ENCODE results near the gene GNAI3.

The GNAI3 gene

GRCh38 chr1:109579491-109579890, 31.1 kb downstream of the GNAI3 start:
- H3K36me3 Mint-ChIP-seq, result peaks cover 14 to 47% of the 10 kb centered on the region in 2 donors
- no peak overlapping the region for H3K4me3 Mint-ChIP-seq
- DNase-seq, result no peak
- H3K9me3 Mint-ChIP-seq, result no peaks in the 10 kb centered on the region
- H3K27ac Mint-ChIP-seq, result no peak overlapping the region
- no peaks in the 10 kb centered on the region for H3K27me3 Mint-ChIP-seq
- no peak for ATAC-seq (replicated peaks)
- H3K4me1 Mint-ChIP-seq, result peaks cover 2 to 12% of the 10 kb centered on the region in 2 donors

- no peaks in the 10 kb centered on the region for H3K27me3 Mint-ChIP-seq
- no peaks in the 10 kb centered on the region for H3K9me3 Mint-ChIP-seq
- H3K27ac Mint-ChIP-seq, result no peak overlapping the region
- no peak overlapping the region for H3K4me3 Mint-ChIP-seq
- H3K4me1 Mint-ChIP-seq, result no peaks in the 10 kb centered on the region
- H3K36me3 Mint-ChIP-seq, result peaks cover 24 to 43% of the 10 kb centered on the region in 2 donors
- ATAC-seq (replicated peaks) (no peak), DNase-seq (no peak)
These were observed 33.6 kb downstream of the GNAI3 start for GRCh38 chr1:109582021-109582420.

DNA sequence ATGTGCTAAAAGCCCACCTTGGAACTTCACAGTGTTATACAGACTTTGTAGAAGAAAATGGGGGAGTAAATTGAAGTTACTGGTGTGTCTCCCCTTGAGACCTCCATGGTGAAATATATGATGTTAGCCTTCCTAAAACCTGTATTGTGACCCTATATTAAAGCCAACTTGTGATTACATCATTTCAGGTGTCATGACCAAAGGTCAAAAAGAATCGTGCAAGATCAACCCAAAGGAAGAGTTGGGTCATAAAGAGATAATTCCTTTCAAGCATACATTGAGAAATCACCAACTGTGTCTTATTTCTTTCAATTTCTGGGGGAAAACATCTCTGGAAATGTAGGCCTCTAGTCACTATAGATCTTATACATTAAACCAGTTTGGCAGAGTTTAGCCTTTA, 36.4 kb downstream of the GNAI3 start:
- Mint-ChIP-seq H3K36me3 (peaks cover 39 to 50% of the 10 kb centered on the region in 2 donors), H3K4me3 (no peak overlapping the region), H3K27me3 (no peaks in the 10 kb centered on the region)

GRCh38 chr1:109586055-109586454, 37.6 kb downstream of the GNAI3 start:
- H3K9me3 Mint-ChIP-seq, result no peaks in the 10 kb centered on the region
- no peak overlapping the region for H3K27ac Mint-ChIP-seq
- H3K4me1 Mint-ChIP-seq, result no peaks in the 10 kb centered on the region
- no peaks in the 10 kb centered on the region for H3K27me3 Mint-ChIP-seq
- H3K36me3 Mint-ChIP-seq, result peaks cover 41 to 46% of the 10 kb centered on the region in 2 donors
- no peak for ATAC-seq (replicated peaks)
- no peak for DNase-seq
- H3K4me3 Mint-ChIP-seq, result no peak overlapping the region

More for the DNA sequence above, 36.4 kb downstream of the GNAI3 start:
- no peak for ATAC-seq (replicated peaks)
- no peak for DNase-seq
- Mint-ChIP-seq H3K4me1 (no peaks in the 10 kb centered on the region), H3K27ac (no peak overlapping the region), H3K9me3 (no peaks in the 10 kb centered on the region)

GRCh38 chr1:109589177-109589576, 40.8 kb downstream of the GNAI3 start:
- no peak overlapping the region for H3K27ac Mint-ChIP-seq
- H3K36me3 Mint-ChIP-seq, result peaks cover 44 to 52% of the 10 kb centered on the region in 2 donors
- H3K4me3 Mint-ChIP-seq, result no peak overlapping the region
- ATAC-seq (replicated peaks) (no peak), DNase-seq (no peak)
- no peaks in the 10 kb centered on the region for H3K27me3 Mint-ChIP-seq
- no peaks in the 10 kb centered on the region for H3K4me1 Mint-ChIP-seq
- H3K9me3 Mint-ChIP-seq, result no peaks in the 10 kb centered on the region

DNA sequence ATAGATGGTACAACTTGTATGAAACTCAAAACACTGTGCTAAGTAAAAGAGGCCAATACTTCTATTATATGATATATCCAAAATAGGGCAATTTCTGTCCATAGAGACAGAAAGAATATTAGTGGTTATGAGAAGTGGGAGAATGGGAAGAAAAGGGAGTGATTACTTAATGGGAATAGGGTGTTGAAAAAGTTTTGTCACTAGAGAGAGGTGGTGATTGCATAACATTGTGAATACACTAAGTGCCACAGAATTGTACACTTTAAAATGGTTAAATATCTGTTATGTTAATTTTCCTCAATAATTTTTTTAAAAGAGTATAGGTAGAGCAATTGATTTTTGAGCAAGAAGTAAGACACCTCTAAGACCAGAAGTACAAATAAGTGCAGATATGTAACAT, 41.3 kb downstream of the GNAI3 start:
- Mint-ChIP-seq H3K4me1 (no peaks in the 10 kb centered on the region), H3K27ac (no peak overlapping the region), H3K4me3 (no peak overlapping the region), H3K36me3 (peaks cover 40 to 48% of the 10 kb centered on the region in 2 donors), H3K9me3 (no peaks in the 10 kb centered on the region), H3K27me3 (no peaks in the 10 kb centered on the region)
- ATAC-seq (replicated peaks) (no peak), DNase-seq (no peak)

DNA sequence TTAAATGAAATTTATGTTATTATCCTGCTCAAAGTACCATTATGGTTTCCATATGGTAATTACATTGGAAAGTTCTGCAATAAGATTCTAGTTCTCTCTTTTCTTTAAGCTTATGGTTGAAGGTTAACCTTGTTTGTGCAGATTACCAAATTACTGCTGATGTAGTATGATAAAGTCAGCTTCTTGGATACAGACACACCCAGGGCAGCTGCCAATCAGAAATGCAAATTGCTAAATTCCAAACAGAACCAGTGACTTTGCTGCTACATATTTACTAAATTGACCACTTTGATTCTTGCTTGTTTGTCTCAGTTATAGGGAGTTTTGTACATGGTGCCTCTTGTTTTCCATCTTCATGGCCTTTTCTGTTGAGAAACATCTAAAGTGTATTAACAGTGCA, 44.5 kb downstream of the GNAI3 start:
- Mint-ChIP-seq H3K27ac (no peak overlapping the region), H3K9me3 (no peaks in the 10 kb centered on the region), H3K4me1 (no peaks in the 10 kb centered on the region), H3K36me3 (peaks cover 29 to 44% of the 10 kb centered on the region in 2 donors), H3K4me3 (no peak overlapping the region), H3K27me3 (no peaks in the 10 kb centered on the region)
- no peak for DNase-seq
- no peak for ATAC-seq (replicated peaks)

GRCh38 chr1:109595531-109595930, 47.1 kb downstream of the GNAI3 start:
- H3K4me1 Mint-ChIP-seq, result no peaks in the 10 kb centered on the region

DNA sequence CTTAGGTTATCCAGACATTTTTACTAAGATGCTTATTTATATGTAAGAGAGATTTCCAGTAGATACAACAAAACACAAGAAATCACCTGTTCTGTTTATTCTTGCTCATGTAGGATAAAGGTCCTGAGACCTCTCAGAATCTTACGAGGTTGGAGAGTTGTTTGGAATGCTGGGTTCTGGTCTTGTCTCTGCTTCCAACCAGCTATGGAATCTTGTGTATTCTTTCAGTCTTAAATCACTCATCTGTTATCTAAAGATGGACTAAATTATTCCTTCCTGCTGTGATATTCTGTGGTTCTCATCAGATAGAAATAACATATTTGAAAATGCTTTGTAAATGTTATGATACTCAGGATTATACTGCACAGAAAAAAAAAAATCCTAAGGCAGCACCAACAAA, 49.7 kb downstream of the GNAI3 start:
- no peak overlapping the region for H3K27ac Mint-ChIP-seq
- H3K4me1 Mint-ChIP-seq, result no peaks in the 10 kb centered on the region
- peaks cover 12 to 36% of the 10 kb centered on the region in 2 donors for H3K36me3 Mint-ChIP-seq
- H3K4me3 Mint-ChIP-seq, result no peak overlapping the region
- H3K9me3 Mint-ChIP-seq, result no peaks in the 10 kb centered on the region
- H3K27me3 Mint-ChIP-seq, result no peaks in the 10 kb centered on the region
- DNase-seq (no peak), ATAC-seq (replicated peaks) (no peak)

More at GRCh38 chr1:109595531-109595930, 47.1 kb downstream of the GNAI3 start:
- peaks cover 12 to 46% of the 10 kb centered on the region in 2 donors for H3K36me3 Mint-ChIP-seq
- ATAC-seq (replicated peaks) (no peak), DNase-seq (no peak)
- H3K4me3 Mint-ChIP-seq, result no peak overlapping the region
- H3K9me3 Mint-ChIP-seq, result no peaks in the 10 kb centered on the region
- no peaks in the 10 kb centered on the region for H3K27me3 Mint-ChIP-seq
- no peak overlapping the region for H3K27ac Mint-ChIP-seq

DNA sequence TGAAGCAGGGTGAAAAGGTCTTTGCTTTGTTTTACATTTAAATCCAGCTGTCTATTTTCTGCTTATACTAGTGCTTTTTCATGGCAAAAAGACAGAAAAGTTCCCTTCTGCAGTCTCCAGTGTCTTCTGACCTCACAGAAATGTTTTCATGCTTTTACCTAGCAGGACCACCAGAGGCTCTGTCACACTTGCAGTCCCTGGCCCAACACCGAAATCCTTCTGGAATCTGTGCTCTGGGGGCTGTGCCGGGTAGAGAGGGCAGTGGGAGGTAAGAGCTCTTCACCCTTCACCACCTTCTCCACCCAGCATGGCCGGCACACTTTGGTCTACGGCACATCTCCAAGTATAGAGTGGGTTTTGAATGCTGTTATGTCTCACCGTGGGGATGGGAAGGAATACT, 50.2 kb downstream of the GNAI3 start:
- Mint-ChIP-seq H3K4me3 (no peak overlapping the region), H3K9me3 (no peaks in the 10 kb centered on the region), H3K27me3 (no peaks in the 10 kb centered on the region), H3K4me1 (no peaks in the 10 kb centered on the region), H3K27ac (no peak overlapping the region), H3K36me3 (peaks cover 7 to 32% of the 10 kb centered on the region in 2 donors)
- ATAC-seq (replicated peaks) (no peak), DNase-seq (no peak)

DNA sequence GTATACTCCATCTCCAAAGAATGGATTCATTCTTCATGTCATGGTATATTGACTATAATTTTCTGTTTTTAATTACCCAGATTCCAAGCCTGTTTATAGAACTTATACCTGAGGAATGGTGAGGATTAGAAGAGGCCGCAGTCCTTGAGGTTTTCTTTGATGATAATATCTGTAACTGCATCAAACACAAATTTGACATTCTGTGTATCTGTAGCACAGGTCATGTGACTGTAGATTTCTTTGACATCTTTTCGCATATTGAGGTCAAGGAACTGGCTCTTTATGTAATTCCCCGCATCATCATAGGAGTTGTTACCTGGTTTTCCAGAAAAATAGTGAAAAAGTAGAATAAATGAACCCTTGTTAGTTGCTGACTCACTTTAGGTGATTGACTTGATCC, 54.8 kb downstream of the GNAI3 start:
- Mint-ChIP-seq H3K36me3 (peaks cover 6 to 17% of the 10 kb centered on the region in 2 donors), H3K9me3 (no peaks in the 10 kb centered on the region), H3K27me3 (no peaks in the 10 kb centered on the region), H3K4me1 (no peaks in the 10 kb centered on the region), H3K27ac (no peak overlapping the region), H3K4me3 (no peak overlapping the region)
- ATAC-seq (replicated peaks) (no peak), DNase-seq (no peak)

- no peak overlapping the region for H3K4me3 Mint-ChIP-seq
- DNase-seq (no peak), ATAC-seq (replicated peaks) (no peak)
- no peaks in the 10 kb centered on the region for H3K27me3 Mint-ChIP-seq
- H3K27ac Mint-ChIP-seq, result no peak overlapping the region
- no peaks in the 10 kb centered on the region for H3K9me3 Mint-ChIP-seq
- H3K4me1 Mint-ChIP-seq, result no peaks in the 10 kb centered on the region
- peaks cover 5 to 6% of the 10 kb centered on the region in 2 donors for H3K36me3 Mint-ChIP-seq
These were observed 57.0 kb downstream of the GNAI3 start for GRCh38 chr1:109605381-109605780.

- no peak overlapping the region for H3K4me3 Mint-ChIP-seq
- ATAC-seq (replicated peaks) (no peak), DNase-seq (no peak)
- H3K36me3 Mint-ChIP-seq, result peaks cover 3 to 5% of the 10 kb centered on the region in 2 donors
- no peak overlapping the region for H3K27ac Mint-ChIP-seq
- H3K4me1 Mint-ChIP-seq, result no peaks in the 10 kb centered on the region
- H3K27me3 Mint-ChIP-seq, result no peaks in the 10 kb centered on the region
- no peaks in the 10 kb centered on the region for H3K9me3 Mint-ChIP-seq
These were observed 61.5 kb downstream of the GNAI3 start for GRCh38 chr1:109609881-109610280.

GRCh38 chr1:109610609-109611307, 62.3 kb downstream of the GNAI3 start:
- peaks cover under 1 to 3% of the 10 kb centered on the region in 2 donors for H3K36me3 Mint-ChIP-seq
- ATAC-seq (replicated peaks), result no peak
- H3K4me1 Mint-ChIP-seq, result peaks cover 2 to 7% of the 10 kb centered on the region in 2 donors
- DNase-seq, result no peak
- no peak overlapping the region for H3K27ac Mint-ChIP-seq
- H3K9me3 Mint-ChIP-seq, result no peaks in the 10 kb centered on the region
- H3K4me3 Mint-ChIP-seq, result no peak overlapping the region
- H3K27me3 Mint-ChIP-seq, result no peaks in the 10 kb centered on the region

DNA sequence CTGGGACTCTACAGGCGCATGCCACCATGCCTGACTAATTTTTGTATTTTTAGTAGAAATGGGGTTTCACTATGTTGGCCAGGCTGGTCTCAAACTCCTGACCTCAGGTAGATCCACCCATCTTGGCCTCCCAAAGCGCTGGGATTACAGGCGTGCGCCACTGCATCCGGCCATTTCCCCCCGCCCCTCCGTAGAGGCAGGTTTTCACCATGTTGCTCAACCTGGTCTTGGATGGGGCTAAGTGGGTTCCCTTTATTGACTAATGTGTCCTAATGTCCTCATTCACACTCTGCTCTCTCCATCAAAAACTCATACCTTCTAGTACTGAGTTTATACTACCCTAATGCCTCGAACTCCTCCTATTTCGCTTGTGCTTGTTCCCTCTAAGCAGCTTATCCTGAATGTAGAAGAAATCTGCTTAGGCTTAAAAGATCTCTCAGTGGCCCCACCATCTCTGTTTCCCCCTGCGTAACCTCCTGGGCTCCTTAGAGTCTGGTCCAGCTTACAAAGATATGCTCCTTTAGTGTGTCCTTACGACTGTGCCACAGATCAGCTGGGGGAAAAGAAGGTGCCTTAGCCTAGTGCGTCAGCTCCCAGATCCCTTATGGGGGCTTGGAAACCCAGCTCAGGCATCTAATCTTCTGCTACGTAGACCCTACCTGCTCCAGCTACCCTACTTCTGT, 63.0 kb downstream of the GNAI3 start:
- peaks cover 8 to 14% of the 10 kb centered on the region in 2 donors for H3K4me1 Mint-ChIP-seq
- H3K4me3 Mint-ChIP-seq, result no peak overlapping the region
- H3K36me3 Mint-ChIP-seq, result peaks cover 0 to 2% of the 10 kb centered on the region in 2 donors
- no peak for ATAC-seq (replicated peaks)
- no peaks in the 10 kb centered on the region for H3K9me3 Mint-ChIP-seq
- DNase-seq, result no peak
- no peaks in the 10 kb centered on the region for H3K27me3 Mint-ChIP-seq
- no peak overlapping the region for H3K27ac Mint-ChIP-seq

Data from stimulated activated naive B cell treated with anti-CD40 and anti-IgM and Interleukin-4, amounts not matched to agents 10 μg/mL and 1 μg/mL and 100 μg/mL, for 72 hours (primary cell).